C4-2B (cell line): ENCODE results near the gene ZDHHC3.

Experiments used
- CTCF ChIP-seq: fragments of 450-650 bp; conservative IDR thresholded peaks from 2 replicates; pipeline ENCODE4 v1.5.1; 2017; ENCODE audit warnings: mild to moderate bottlenecking
- ZFX ChIP-seq: fragments of 450-650 bp; IDR thresholded peaks from 2 replicates; pipeline ENCODE4 v1.6.1; 2017

GRCh38 chr3:44991326-44991725, 15.4 kb upstream of the ZDHHC3 start:
- TF ChIP-seq CTCF (no peak), ZFX (no peak)
